BLaER1 (cell line): ENCODE data around the gene SNTG2.

Experiments
- H3K27ac ChIP-seq: shearing (Covaris generic); formaldehyde crosslinking; 2 replicates; pipeline ENCODE4 v1.8.1; 2022
- H3K27me3 ChIP-seq: shearing (Covaris generic); formaldehyde crosslinking; 2 replicates; pipeline ENCODE4 v1.8.1; 2022
- H3K36me3 ChIP-seq: shearing (Covaris generic); formaldehyde crosslinking; 2 replicates; pipeline ENCODE4 v1.8.1; 2022
- H3K4me1 ChIP-seq: shearing (Covaris generic); formaldehyde crosslinking; 2 replicates; pipeline ENCODE4 v1.8.1; 2022
- H3K4me2 ChIP-seq: shearing (Covaris generic); formaldehyde crosslinking; 2 replicates; pipeline ENCODE4 v1.8.1; 2022
- H3K4me3 ChIP-seq: shearing (Covaris generic); formaldehyde crosslinking; 2 replicates; pipeline ENCODE4 v1.8.1; 2022
- H3K9ac ChIP-seq: shearing (Covaris generic); formaldehyde crosslinking; 2 replicates; pipeline ENCODE4 v1.8.1; 2022
- H3K9me3 ChIP-seq: shearing (Covaris generic); formaldehyde crosslinking; 2 replicates; pipeline ENCODE4 v1.8.1; 2022
- H4K20me1 ChIP-seq: shearing (Covaris generic); formaldehyde crosslinking; 2 replicates; pipeline ENCODE4 v1.8.1; 2022
- Cebpa-rat ChIP-seq: shearing (Covaris generic); IDR thresholded peaks from 2 replicates; pipeline ENCODE4 v1.8.1; 2022

Gene SNTG2

DNA sequence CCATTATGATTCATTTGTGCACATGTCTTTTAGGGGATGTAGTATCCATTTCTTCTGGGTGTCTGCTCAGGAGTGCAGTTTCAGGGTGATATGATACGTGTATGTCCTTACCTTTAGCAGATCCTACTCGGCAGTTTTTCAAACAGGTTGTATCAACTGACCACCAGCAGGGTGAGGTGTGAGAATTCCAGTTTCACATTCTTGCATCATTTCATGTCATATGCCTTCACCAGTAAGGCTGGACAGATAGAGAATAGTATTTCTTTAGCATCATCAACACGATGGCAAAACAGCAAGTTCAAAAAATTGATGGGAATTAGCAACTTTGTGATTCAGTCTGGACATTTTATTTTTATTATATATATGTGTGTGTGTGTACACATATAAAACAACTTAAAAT is 232.7 kb downstream of the SNTG2 start:
- no peak overlapping the region for H3K4me2 ChIP-seq
- H4K20me1 ChIP-seq, result no peaks in the 10 kb centered on the region
- no peaks in the 10 kb centered on the region for H3K36me3 ChIP-seq
- H3K27me3 ChIP-seq, result no peaks in the 10 kb centered on the region
- H3K4me3 ChIP-seq, result no peak overlapping the region
- H3K9ac ChIP-seq, result no peak overlapping the region
- H3K9me3 ChIP-seq, result peaks cover 24% of the 10 kb centered on the region
- H3K4me1 ChIP-seq, result no peaks in the 10 kb centered on the region
- TF ChIP-seq Cebpa-rat, result no peak
- no peak overlapping the region for H3K27ac ChIP-seq

DNA sequence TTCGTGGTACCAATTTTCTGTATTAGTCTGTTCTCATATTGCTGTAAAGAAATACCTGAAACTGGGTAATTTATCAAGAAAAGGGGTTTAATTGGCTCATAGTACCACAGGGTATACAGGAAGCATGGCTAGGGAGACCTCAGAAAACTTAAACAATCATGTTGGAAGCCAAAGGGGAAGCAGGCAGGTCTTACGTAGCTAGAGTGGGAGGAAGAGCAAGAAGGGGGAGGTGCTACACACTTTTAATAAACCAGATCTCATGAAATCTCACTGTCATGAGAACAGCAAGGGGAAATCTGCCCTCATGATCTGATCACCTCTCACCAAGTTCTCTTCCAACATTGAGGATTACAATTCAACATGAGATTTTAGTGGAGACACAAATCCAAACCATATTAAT is 235.8 kb downstream of the SNTG2 start:
- no peaks in the 10 kb centered on the region for H3K36me3 ChIP-seq
- H3K4me2 ChIP-seq, result no peak overlapping the region

DNA sequence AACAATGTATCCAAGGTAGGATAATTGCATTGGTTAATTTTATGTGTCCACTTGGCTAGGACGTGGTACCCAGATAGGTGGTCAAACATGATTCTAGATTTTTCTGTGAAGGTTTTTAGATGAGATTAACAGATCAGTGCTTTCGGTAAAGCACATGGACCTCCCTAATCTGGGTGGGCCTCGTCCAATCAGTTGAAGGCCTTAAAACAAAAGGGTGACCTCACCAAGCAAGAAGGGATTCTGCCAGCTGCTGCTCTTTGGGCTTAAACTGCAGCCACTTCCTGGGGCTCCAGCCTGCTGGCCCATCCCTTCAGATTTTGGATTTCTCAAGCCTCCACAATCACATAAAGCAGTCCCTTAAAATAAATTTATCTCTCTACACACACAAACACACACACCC is 236.5 kb downstream of the SNTG2 start:
- no peaks in the 10 kb centered on the region for H3K27me3 ChIP-seq
- H3K4me2 ChIP-seq, result no peak overlapping the region
- H3K9ac ChIP-seq, result no peak overlapping the region
- H3K27ac ChIP-seq, result no peak overlapping the region
- H4K20me1 ChIP-seq, result no peaks in the 10 kb centered on the region
- 0 out of 2 replicates have a peak, but pooled peaks cover 5% of the 10 kb centered on the region for H3K4me1 ChIP-seq
- H3K36me3 ChIP-seq, result no peaks in the 10 kb centered on the region
- no peak overlapping the region for H3K4me3 ChIP-seq
- TF ChIP-seq Cebpa-rat, result no peak
- H3K9me3 ChIP-seq, result peaks cover 24% of the 10 kb centered on the region

More for the DNA sequence above, 235.8 kb downstream of the SNTG2 start:
- Histone ChIP-seq H3K9me3 (peaks cover 24% of the 10 kb centered on the region), H4K20me1 (no peaks in the 10 kb centered on the region), H3K27ac (no peak overlapping the region), H3K4me1 (0 out of 2 replicates have a peak, but pooled peaks cover 5% of the 10 kb centered on the region), H3K9ac (no peak overlapping the region), H3K27me3 (no peaks in the 10 kb centered on the region), H3K4me3 (no peak overlapping the region)
- no peak for TF ChIP-seq Cebpa-rat

DNA sequence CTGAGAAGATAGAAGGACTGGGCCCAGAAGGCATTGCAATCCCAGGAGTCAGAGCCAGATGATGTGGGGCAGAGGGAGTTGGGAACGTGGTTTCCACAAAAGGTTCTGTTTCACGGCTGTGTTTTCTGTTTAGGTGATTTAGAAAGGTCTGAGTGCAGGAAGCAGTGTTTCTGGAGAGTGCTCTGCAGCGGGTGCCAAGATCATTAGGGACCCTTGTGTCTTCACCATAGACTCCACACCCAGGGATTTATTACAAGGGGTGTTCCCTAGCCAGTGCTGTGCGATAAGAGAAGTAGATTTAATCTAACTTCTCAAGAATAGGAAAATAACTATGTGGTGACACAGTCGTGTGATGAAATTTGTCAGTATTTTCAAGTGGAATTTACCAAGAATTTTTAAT is 241.5 kb downstream of the SNTG2 start:
- Histone ChIP-seq H3K4me3 (no peak overlapping the region), H3K4me1 (0 out of 2 replicates have a peak, but pooled peaks cover 5% of the 10 kb centered on the region), H3K9ac (no peak overlapping the region), H3K27ac (no peak overlapping the region), H3K27me3 (no peaks in the 10 kb centered on the region), H3K4me2 (no peak overlapping the region), H3K9me3 (peaks cover 21% of the 10 kb centered on the region), H3K36me3 (no peaks in the 10 kb centered on the region), H4K20me1 (no peaks in the 10 kb centered on the region)
- TF ChIP-seq Cebpa-rat, result no peak

DNA sequence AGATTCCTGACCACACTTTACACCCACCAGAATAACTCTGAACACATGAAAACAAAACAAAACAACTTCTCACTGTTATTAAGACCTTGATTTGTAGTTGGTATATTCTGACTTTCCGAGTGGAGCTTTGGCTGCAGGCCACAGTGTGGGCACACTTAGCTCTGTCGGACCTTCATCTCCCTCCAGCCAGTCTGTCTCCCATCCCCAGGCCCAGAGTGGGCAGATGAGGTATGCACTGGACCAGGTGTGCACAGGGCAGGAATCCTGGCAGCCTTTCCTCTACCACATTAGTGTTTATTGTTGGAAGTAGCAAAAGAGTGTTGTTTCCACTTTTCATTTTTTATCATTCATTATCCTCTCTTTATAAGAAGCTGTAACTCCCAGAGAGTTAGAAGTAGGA is 243.2 kb downstream of the SNTG2 start:
- Histone ChIP-seq H4K20me1 (no peaks in the 10 kb centered on the region), H3K9ac (no peak overlapping the region), H3K4me2 (no peak overlapping the region), H3K36me3 (no peaks in the 10 kb centered on the region), H3K27me3 (no peaks in the 10 kb centered on the region), H3K9me3 (peaks cover 28% of the 10 kb centered on the region), H3K4me3 (no peak overlapping the region), H3K4me1 (0 out of 2 replicates have a peak, but pooled peaks cover 5% of the 10 kb centered on the region), H3K27ac (no peak overlapping the region)
- no peak for TF ChIP-seq Cebpa-rat

DNA sequence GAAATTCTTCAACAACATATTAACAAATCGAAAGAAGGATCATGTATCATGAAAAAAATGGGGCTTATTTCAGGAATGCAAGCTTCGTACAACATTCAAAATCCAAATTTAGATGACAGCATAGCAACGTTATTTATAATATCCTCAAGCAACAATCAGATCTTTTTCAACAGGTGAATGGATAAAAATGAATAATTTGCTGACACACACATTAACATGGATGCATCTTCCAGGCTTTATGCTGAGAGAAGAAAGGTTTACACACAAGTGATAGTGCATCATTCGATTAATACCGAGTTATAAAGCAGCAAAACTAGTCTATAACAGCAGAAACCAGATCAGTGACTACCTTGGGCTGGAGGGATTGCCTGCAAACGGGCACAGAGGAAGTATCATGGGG is 253.1 kb downstream of the SNTG2 start:
- H3K9me3 ChIP-seq, result peaks cover 6% of the 10 kb centered on the region; the same call in 1 of the 2 replicates
- H3K9ac ChIP-seq, result no peak overlapping the region
- H3K4me3 ChIP-seq, result no peak overlapping the region
- no peaks in the 10 kb centered on the region for H3K4me1 ChIP-seq
- H3K27me3 ChIP-seq, result no peaks in the 10 kb centered on the region
- no peaks in the 10 kb centered on the region for H3K36me3 ChIP-seq
- no peak overlapping the region for H3K27ac ChIP-seq
- H3K4me2 ChIP-seq, result no peak overlapping the region
- no peaks in the 10 kb centered on the region for H4K20me1 ChIP-seq
- TF ChIP-seq Cebpa-rat, result no peak

DNA sequence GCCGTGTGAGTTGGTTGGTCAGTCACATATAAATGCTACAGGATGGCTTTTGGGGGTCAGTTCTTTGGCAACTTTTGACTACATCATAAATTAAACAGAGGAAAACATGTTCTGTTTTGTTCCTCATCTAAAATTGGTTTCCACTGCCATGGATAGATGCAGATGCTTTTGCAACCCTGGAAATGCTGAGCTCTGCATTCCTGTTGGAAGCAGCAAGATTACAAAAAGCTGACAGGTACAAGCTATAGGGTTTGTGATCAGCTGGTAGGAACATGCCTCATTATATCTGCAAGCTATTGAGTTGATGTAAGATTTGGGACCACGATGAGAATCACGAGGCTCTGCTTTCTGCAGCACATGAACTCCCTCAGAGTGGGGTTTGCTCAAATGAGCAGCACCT is 255.2 kb downstream of the SNTG2 start:
- Histone ChIP-seq H4K20me1 (no peaks in the 10 kb centered on the region), H3K4me1 (no peaks in the 10 kb centered on the region), H3K27me3 (no peaks in the 10 kb centered on the region), H3K4me2 (no peak overlapping the region), H3K36me3 (no peaks in the 10 kb centered on the region), H3K9me3 (peaks cover 6% of the 10 kb centered on the region; the same call in 1 of the 2 replicates), H3K9ac (no peak overlapping the region), H3K27ac (no peak overlapping the region), H3K4me3 (no peak overlapping the region)
- TF ChIP-seq Cebpa-rat, result no peak

DNA sequence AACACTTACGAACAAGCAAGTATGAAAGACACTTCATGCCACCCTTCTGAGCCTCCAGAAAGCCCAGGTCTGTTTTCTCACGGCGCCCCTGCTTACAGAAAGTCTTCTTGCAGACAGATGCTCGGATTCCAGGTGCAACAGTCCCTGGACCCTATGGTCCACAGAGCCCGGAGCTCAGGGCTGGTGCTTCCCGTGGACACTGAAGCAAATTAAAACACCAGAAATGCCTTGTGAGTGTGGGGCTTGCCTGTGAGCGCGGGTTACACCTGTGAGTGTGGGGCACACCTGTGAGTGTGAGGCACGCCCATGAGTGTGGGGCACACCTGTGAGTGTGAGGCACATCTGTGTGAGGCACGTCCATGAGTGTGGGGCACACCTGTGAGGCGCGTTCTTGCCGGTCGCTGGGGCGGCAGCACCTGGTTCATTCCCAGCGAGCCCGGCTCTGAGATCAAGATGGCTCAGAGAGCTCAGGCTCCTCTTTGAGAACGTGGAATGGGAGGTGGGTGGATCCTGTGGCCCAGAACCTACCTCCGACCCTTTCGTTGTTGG is 257.4 kb downstream of the SNTG2 start:
- H3K4me2 ChIP-seq, result no peak overlapping the region
- H3K4me1 ChIP-seq, result no peaks in the 10 kb centered on the region
- no peak overlapping the region for H3K9ac ChIP-seq
- H3K27me3 ChIP-seq, result no peaks in the 10 kb centered on the region
- H3K9me3 ChIP-seq, result peaks cover 16% of the 10 kb centered on the region
- H3K36me3 ChIP-seq, result no peaks in the 10 kb centered on the region
- H4K20me1 ChIP-seq, result no peaks in the 10 kb centered on the region
- no peak overlapping the region for H3K27ac ChIP-seq
- no peak for TF ChIP-seq Cebpa-rat
- H3K4me3 ChIP-seq, result no peak overlapping the region

DNA sequence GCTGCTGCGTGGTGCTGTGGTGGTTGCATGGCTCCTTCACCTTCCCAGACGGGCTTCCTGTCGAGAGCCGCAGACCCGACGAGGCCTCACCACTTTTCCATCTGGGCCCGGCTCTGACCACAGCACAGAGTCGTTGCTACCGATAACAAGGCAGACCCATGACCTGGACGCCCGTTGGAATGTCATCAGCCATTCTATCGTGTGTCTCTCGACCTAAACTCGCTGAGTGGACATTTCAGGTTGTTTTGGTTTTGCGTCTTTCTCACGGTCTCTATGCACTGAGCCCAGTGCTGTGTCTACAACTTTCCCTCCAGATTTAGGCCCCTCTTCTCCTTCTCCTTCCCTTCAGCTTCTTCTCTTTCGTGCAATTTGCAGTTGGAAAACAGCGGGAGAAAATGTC is 257.9 kb downstream of the SNTG2 start:
- no peak for TF ChIP-seq Cebpa-rat
- Histone ChIP-seq H3K27me3 (no peaks in the 10 kb centered on the region), H3K4me2 (no peak overlapping the region), H3K27ac (no peak overlapping the region), H3K4me3 (no peak overlapping the region), H3K36me3 (no peaks in the 10 kb centered on the region), H3K4me1 (no peaks in the 10 kb centered on the region), H3K9me3 (peaks cover 19% of the 10 kb centered on the region), H3K9ac (no peak overlapping the region), H4K20me1 (no peaks in the 10 kb centered on the region)

DNA sequence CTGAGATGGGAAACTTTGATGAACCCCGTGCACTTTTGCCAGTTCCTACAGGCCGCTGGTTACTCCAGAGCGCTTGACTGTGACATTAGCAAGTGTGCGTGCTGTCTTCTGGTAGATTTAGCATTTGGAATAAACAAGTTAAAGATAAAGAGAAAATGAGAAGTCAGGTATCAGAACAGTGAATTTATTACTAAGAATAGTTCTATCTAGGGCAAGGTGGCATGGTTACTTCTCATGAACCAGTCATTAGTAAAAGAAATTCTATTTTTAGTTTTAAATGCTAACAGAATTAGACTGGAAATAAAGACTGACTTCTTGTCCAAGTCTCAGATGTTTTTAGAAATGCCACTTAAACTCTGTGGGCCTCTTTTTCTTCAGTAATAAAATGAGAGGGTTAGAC is 258.6 kb downstream of the SNTG2 start:
- Histone ChIP-seq H3K36me3 (no peaks in the 10 kb centered on the region), H3K27ac (no peak overlapping the region), H4K20me1 (no peaks in the 10 kb centered on the region)

DNA sequence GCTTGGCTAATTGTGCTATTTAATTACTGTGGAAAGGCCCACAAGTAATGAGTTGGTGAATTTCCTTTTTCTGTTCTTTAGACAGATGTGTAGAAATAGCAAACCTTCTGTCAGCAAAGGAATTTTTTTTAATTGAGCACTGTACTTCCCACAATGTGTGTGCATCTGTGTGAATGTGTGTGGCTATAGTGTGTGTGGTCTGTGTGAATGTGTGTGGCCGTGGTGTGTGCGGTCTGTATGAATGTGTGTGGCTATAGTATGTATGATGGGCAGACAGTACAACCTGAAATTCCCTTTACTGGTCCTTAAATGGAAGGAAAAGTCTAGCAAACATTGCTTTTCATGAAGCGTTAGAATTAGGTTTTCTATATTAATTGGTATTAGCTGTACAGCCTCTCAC is 259.1 kb downstream of the SNTG2 start:
- no peak overlapping the region for H3K4me2 ChIP-seq
- no peak overlapping the region for H3K4me3 ChIP-seq
- H3K27ac ChIP-seq, result no peak overlapping the region
- H4K20me1 ChIP-seq, result no peaks in the 10 kb centered on the region
- H3K9me3 ChIP-seq, result peaks cover 26% of the 10 kb centered on the region
- no peak for TF ChIP-seq Cebpa-rat
- no peaks in the 10 kb centered on the region for H3K4me1 ChIP-seq
- H3K27me3 ChIP-seq, result no peaks in the 10 kb centered on the region
- H3K36me3 ChIP-seq, result no peaks in the 10 kb centered on the region
- H3K9ac ChIP-seq, result no peak overlapping the region

More for the DNA sequence above, 258.6 kb downstream of the SNTG2 start:
- TF ChIP-seq Cebpa-rat, result no peak
- Histone ChIP-seq H3K4me2 (no peak overlapping the region), H3K4me1 (no peaks in the 10 kb centered on the region), H3K9me3 (peaks cover 26% of the 10 kb centered on the region), H3K27me3 (no peaks in the 10 kb centered on the region), H3K4me3 (no peak overlapping the region), H3K9ac (no peak overlapping the region)
